SK-N-SH (cell line): ENCODE data around the gene MAP1LC3A. TPM values are rescaled to one million over a fixed set of nuclear protein-coding genes. Genes with fewer than 3 reads are reported as not detected.

Source experiments
- CTCF ChIA-PET: fragments of 300-600, 350-600 bp; formaldehyde crosslinking; extraction: SDS; loops from one replicate; lab custom pipeline; 2021; lab: Yijun Ruan, JAX
- POLR2A ChIA-PET: fragments of 350-600 bp; sonication (Branson Sonifier 250); formaldehyde crosslinking; extraction: SDS; loops from one replicate; lab custom pipeline; 2020; ENCODE audit warnings: antibody characterized with exemption, inconsistent platforms; lab: Yijun Ruan, JAX
- DNase-seq: peaks from one replicate; pipeline ENCODE4 v3.0.0; 2012
- H2AFZ ChIP-seq: fragments of 200-600 bp; sonication (generic); 2 replicates; pipeline ENCODE4 v1.8.1; 2016; ENCODE audit warnings: antibody characterized with exemption, mild to moderate bottlenecking, low read depth
- H3F3A ChIP-seq: fragments of 200-600 bp; sonication (generic); replicated peaks from 2 replicates; pipeline ENCODE3; 2016; ENCODE audit warnings: antibody characterized with exemption, mild to moderate bottlenecking; ENCODE audit not compliant: insufficient read depth
- H3K27ac ChIP-seq, 2 experiments: fragments of 200-500 bp in 1 of 2; fragments of 200-600 bp in 1 of 2; sonication (Bioruptor generic) in 1 of 2; sonication (generic), shearing (Covaris generic) in 1 of 2; 2 replicates each; pipeline versions ENCODE4 v1.5.1 to v1.6.1; 2014 to 2016; ENCODE audit warnings: low read depth in 2 of 2, inconsistent platforms in 1 of 2, low read length in 1 of 2, mild to moderate bottlenecking in 1 of 2, mixed read lengths in 1 of 2
- H3K27me3 ChIP-seq: fragments of 200-600 bp; sonication (generic), shearing (Covaris generic); 2 replicates; pipeline ENCODE4 v1.6.1; 2016; ENCODE audit warnings: mixed run types; ENCODE audit not compliant: insufficient read depth
- H3K36me3 ChIP-seq, 2 experiments: fragments of 200-500 bp in 1 of 2; fragments of 200-600 bp in 1 of 2; sonication (Bioruptor generic) in 1 of 2; sonication (generic) in 1 of 2; replicated peaks in 1 of 2; 2 replicates each; pipeline versions ENCODE3 to v1.5.1; 2014 to 2016; ENCODE audit warnings: low read length in 1 of 2, mild to moderate bottlenecking in 1 of 2; ENCODE audit not compliant: insufficient read depth in 2 of 2, control insufficient read depth in 1 of 2
- H3K4me1 ChIP-seq, 2 experiments: fragments of 200-500 bp in 1 of 2; fragments of 200-600 bp in 1 of 2; sonication (Bioruptor generic) in 1 of 2; sonication (generic), shearing (Covaris generic) in 1 of 2; 2 replicates each; pipeline versions ENCODE4 v1.5.1 to v1.6.1; 2014 to 2016; ENCODE audit warnings: low read depth in 1 of 2, low read length in 1 of 2, mixed run types in 1 of 2; ENCODE audit not compliant: insufficient read depth in 2 of 2, control insufficient read depth in 1 of 2
- H3K4me2 ChIP-seq: fragments of 200-600 bp; sonication (generic), shearing (Covaris generic); 2 replicates; pipeline ENCODE4 v1.6.1; 2017; ENCODE audit warnings: mixed run types
- H3K4me3 ChIP-seq, 2 experiments: fragments of 200-500 bp in 1 of 2; fragments of 200-600 bp in 1 of 2; sonication (Bioruptor generic) in 1 of 2; sonication (generic), shearing (Covaris generic) in 1 of 2; 2 replicates each; pipeline versions ENCODE4 v1.5.1 to v1.8.1; 2014 to 2016; ENCODE audit warnings: low read depth in 2 of 2, inconsistent platforms in 1 of 2, low read length in 1 of 2, mild to moderate bottlenecking in 1 of 2, mixed read lengths in 1 of 2, moderate library complexity in 1 of 2
- H3K79me2 ChIP-seq: fragments of 200-600 bp; sonication (generic); 2 replicates; pipeline ENCODE4 v1.8.1; 2017; ENCODE audit warnings: mild to moderate bottlenecking; ENCODE audit not compliant: insufficient read depth
- H3K9ac ChIP-seq: fragments of 200-600 bp; sonication (generic); 2 replicates; pipeline ENCODE4 v1.6.1; 2017; ENCODE audit warnings: mixed run types
- H3K9me2 ChIP-seq: fragments of 200-600 bp; sonication (generic); 2 replicates; pipeline ENCODE4 v1.6.1; 2017; ENCODE audit warnings: mixed run types
- H3K9me3 ChIP-seq: fragments of 200-600 bp; sonication (generic); 2 replicates; pipeline ENCODE4 v1.6.1; 2017; ENCODE audit warnings: mixed run types, mild to moderate bottlenecking, moderate library complexity
- H4K20me1 ChIP-seq: fragments of 200-600 bp; sonication (generic); 2 replicates; pipeline ENCODE4 v1.6.1; 2017; ENCODE audit warnings: mild to moderate bottlenecking, mixed run types; ENCODE audit not compliant: insufficient read depth
- CTCF ChIP-seq: fragments of 200-600 bp; sonication (generic); IDR thresholded peaks from 2 replicates; pipeline ENCODE4 v1.6.1; 2017; ENCODE audit warnings: antibody characterized with exemption, mild to moderate bottlenecking, moderate library complexity
- EZH2phosphoT487 ChIP-seq: fragments of 200-600 bp; sonication (generic); IDR thresholded peaks from 2 replicates; pipeline ENCODE4 v1.6.1; 2017; ENCODE audit warnings: low read depth, mixed run types, mild to moderate bottlenecking, antibody characterized with exemption, moderate library complexity, borderline replicate concordance
- FOXJ3 ChIP-seq: sonication (generic); formaldehyde crosslinking; IDR thresholded peaks from 2 replicates; pipeline ENCODE4 v1.5.1; 2020; ENCODE audit warnings: mild to moderate bottlenecking, missing genetic modification reagents
- FOXM1 ChIP-seq: IDR thresholded peaks from 2 replicates; pipeline ENCODE4 v1.4.0; 2012; ENCODE audit warnings: low read depth, mild to moderate bottlenecking
- GABPA ChIP-seq: IDR thresholded peaks from 2 replicates; pipeline ENCODE4 v1.4.0; 2012; ENCODE audit warnings: low read depth, mild to moderate bottlenecking
- GATA2 ChIP-seq: sonication (generic); formaldehyde crosslinking; IDR thresholded peaks from 2 replicates; pipeline ENCODE4 v1.5.0; 2020; ENCODE audit warnings: mild to moderate bottlenecking, missing genetic modification reagents
- JUND ChIP-seq: IDR thresholded peaks from 2 replicates; pipeline ENCODE4 v1.4.0; 2012
- NFIC ChIP-seq: IDR thresholded peaks from 2 replicates; pipeline ENCODE4 v1.4.0; 2012; ENCODE audit warnings: borderline replicate concordance
- NRF1 ChIP-seq: IDR thresholded peaks from 2 replicates; pipeline ENCODE4 v1.6.1; 2012; ENCODE audit warnings: low read depth, mild to moderate bottlenecking, low read length
- POLR2AphosphoS5 ChIP-seq: IDR thresholded peaks from 2 replicates; pipeline ENCODE4 v1.6.1; 2012; ENCODE audit warnings: low read depth, low read length
- RCOR1 ChIP-seq: fragments of 150-350 bp; IDR thresholded peaks from 2 replicates; pipeline ENCODE4 v1.6.1; 2017; ENCODE audit warnings: antibody characterized with exemption, low read length
- REST ChIP-seq: IDR thresholded peaks from 2 replicates; pipeline ENCODE4 v1.6.1; 2012; ENCODE audit warnings: mild to moderate bottlenecking, low read depth, low read length, moderate library complexity
- RFX5 ChIP-seq: IDR thresholded peaks from 2 replicates; pipeline ENCODE4 v1.6.1; 2012; ENCODE audit warnings: mild to moderate bottlenecking, improper control_type of control experiment, low read length
- RXRA ChIP-seq: IDR thresholded peaks from 2 replicates; pipeline ENCODE4 v1.4.0; 2012; ENCODE audit warnings: low read depth, mild to moderate bottlenecking, borderline replicate concordance
- SIN3A ChIP-seq: IDR thresholded peaks from 2 replicates; pipeline ENCODE4 v1.6.1; 2012; ENCODE audit warnings: low read depth, mild to moderate bottlenecking, low read length, moderate library complexity, borderline replicate concordance
- SMC3 ChIP-seq: IDR thresholded peaks from 2 replicates; pipeline ENCODE4 v1.6.1; 2012; ENCODE audit warnings: low read depth, low read length, improper control_type of control experiment
- TAF1 ChIP-seq: IDR thresholded peaks from 2 replicates; pipeline ENCODE4 v1.6.1; 2012; ENCODE audit warnings: low read depth, mild to moderate bottlenecking, low read length, moderate library complexity, borderline replicate concordance
- TEAD4 ChIP-seq: IDR thresholded peaks from 2 replicates; pipeline ENCODE4 v1.4.0; 2012; ENCODE audit warnings: mild to moderate bottlenecking, borderline replicate concordance; ENCODE audit not compliant: insufficient read depth
- USF1 ChIP-seq: IDR thresholded peaks from 2 replicates; pipeline ENCODE4 v1.4.0; 2012; ENCODE audit warnings: low read depth, borderline replicate concordance
- USF2 ChIP-seq: fragments of 150-350 bp; IDR thresholded peaks from 2 replicates; pipeline ENCODE4 v1.6.1; 2017; ENCODE audit warnings: antibody characterized with exemption, low read length, low read depth, borderline replicate concordance
- WGBS: methylation state at CpG from one replicate; pipeline ENCODE4 v1.1.6; 2017; ENCODE audit warnings: low lambda C conversion rate; 5-methylcytosine and 5-hydroxymethylcytosine counted together
- polyA plus RNA-seq, 3 experiments: library from polyadenylated mRNA; depleted of rRNA; stranded (reverse); fragments of >200 nt; gene quantifications; 2 replicates each; pipeline ENCODE4 v1.2.3, GENCODE V29; 2012
- TF ChIP-seq, protein P1 (sequence below): IDR thresholded peaks from 2 replicates; pipeline ENCODE4; 2012
- TF ChIP-seq, protein P2 (sequence below): IDR thresholded peaks from 2 replicates; pipeline ENCODE4 v1.4.0; 2012; ENCODE audit warnings: low read depth, borderline replicate concordance
- TF ChIP-seq, protein P3 (sequence below): IDR thresholded peaks from 2 replicates; pipeline ENCODE4 v1.4.0; 2012; ENCODE audit warnings: low read depth

MAP1LC3A gene
- polyA plus RNA-seq, 1 of the 3 experiments (the other 2 are of a cell fraction), result 24.9 TPM

DNA sequence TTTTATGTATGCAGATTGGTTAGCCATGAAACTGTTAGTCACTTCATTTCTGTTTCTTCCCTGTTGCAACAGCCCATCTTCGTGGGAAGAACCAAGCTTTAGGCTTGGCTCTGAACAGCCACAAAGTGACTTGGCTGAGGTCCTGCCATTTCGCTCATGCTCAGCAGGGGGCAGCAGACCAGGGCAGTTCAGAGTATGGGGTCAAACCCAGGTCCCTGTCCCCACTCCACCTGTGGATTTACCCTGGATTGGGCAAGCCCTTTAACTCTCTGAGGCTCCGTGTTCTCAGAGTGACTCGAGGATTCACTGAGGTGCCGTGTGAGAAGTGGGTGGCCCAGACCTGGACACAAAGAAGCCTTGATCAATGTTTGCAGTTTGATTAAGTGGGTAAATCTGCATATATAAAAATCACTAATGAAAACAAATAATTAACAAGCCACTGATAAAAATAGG is 19.8 kb upstream of the MAP1LC3A start:
- Histone ChIP-seq H2AFZ (no peak overlapping the region), H3K27me3 (no peaks in the 10 kb centered on the region), H3F3A (peaks cover 8% of the 10 kb centered on the region), H3K4me3 (no peak overlapping the region), H3K4me2 (no peak overlapping the region), H4K20me1 (peaks cover 6% of the 10 kb centered on the region), H3K9ac (no peak overlapping the region), H3K9me3 (no peaks in the 10 kb centered on the region), H3K79me2 (no peaks in the 10 kb centered on the region; the same call in none of the 2 replicates), H3K9me2 (no peaks in the 10 kb centered on the region), H3K27ac (no peak overlapping the region; a peak in 1 of 4 replicates), H3K4me1 (no peaks in the 10 kb centered on the region), H3K36me3 (peaks cover 41 to 71% of the 10 kb centered on the region in 2 experiments)
- ChIA-PET CTCF (interaction anchor here (0.6 to 3.6 kb wide), 25 partner anchors 8 to 348 kb away, joined by 3 to 26 read pairs (median 4); partner anchors contain the start of gene MAP1LC3A), POLR2A (interaction anchor here (0.7 kb wide), 1 partner anchor 22 kb away, joined by 6 read pairs; no protein-coding TSS in a partner anchor)
- DNase-seq, result peak; percentile 77
- 61% methylated on average over 5 of the region's 5 CpGs for WGBS
- TF ChIP-seq, protein P1, sequence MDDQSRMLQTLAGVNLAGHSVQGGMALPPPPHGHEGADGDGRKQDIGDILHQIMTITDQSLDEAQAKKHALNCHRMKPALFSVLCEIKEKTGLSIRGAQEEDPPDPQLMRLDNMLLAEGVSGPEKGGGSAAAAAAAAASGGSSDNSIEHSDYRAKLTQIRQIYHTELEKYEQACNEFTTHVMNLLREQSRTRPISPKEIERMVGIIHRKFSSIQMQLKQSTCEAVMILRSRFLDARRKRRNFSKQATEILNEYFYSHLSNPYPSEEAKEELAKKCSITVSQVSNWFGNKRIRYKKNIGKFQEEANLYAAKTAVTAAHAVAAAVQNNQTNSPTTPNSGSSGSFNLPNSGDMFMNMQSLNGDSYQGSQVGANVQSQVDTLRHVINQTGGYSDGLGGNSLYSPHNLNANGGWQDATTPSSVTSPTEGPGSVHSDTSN, result no peak
- TF ChIP-seq USF2, result no peak
- TF ChIP-seq, protein P2, sequence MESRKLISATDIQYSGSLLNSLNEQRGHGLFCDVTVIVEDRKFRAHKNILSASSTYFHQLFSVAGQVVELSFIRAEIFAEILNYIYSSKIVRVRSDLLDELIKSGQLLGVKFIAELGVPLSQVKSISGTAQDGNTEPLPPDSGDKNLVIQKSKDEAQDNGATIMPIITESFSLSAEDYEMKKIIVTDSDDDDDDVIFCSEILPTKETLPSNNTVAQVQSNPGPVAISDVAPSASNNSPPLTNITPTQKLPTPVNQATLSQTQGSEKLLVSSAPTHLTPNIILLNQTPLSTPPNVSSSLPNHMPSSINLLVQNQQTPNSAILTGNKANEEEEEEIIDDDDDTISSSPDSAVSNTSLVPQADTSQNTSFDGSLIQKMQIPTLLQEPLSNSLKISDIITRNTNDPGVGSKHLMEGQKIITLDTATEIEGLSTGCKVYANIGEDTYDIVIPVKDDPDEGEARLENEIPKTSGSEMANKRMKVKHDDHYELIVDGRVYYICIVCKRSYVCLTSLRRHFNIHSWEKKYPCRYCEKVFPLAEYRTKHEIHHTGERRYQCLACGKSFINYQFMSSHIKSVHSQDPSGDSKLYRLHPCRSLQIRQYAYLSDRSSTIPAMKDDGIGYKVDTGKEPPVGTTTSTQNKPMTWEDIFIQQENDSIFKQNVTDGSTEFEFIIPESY, result no peak
- no peak for TF ChIP-seq TAF1
- no peak for TF ChIP-seq NRF1
- TF ChIP-seq EZH2phosphoT487, result no peak
- TF ChIP-seq CTCF, result peak; percentile 85
- TF ChIP-seq, protein P3, sequence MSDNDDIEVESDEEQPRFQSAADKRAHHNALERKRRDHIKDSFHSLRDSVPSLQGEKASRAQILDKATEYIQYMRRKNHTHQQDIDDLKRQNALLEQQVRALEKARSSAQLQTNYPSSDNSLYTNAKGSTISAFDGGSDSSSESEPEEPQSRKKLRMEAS, result no peak
- TF ChIP-seq FOXM1, result no peak
- no peak for TF ChIP-seq TEAD4
- TF ChIP-seq SIN3A, result no peak
- TF ChIP-seq GABPA, result no peak
- no peak for TF ChIP-seq USF1
- TF ChIP-seq POLR2AphosphoS5, result no peak
- no peak for TF ChIP-seq RXRA
- peak; percentile 66 for TF ChIP-seq SMC3
- no peak for TF ChIP-seq GATA2
- TF ChIP-seq FOXJ3, result no peak
- no peak for TF ChIP-seq REST
- no peak for TF ChIP-seq NFIC
- TF ChIP-seq JUND, result no peak
- no peak for TF ChIP-seq RCOR1
- TF ChIP-seq RFX5, result no peak
